Ishikawa (cell line): ENCODE measurements around the gene IKZF2.

ENCODE experiments used
- CEBPB ChIP-seq: IDR thresholded peaks from 2 replicates; pipeline ENCODE4 v1.6.1; 2012
- CREB1 ChIP-seq: IDR thresholded peaks from 2 replicates; pipeline ENCODE4 v1.6.1; 2012; ENCODE audit warnings: low read depth
- EP300 ChIP-seq: IDR thresholded peaks from 2 replicates; pipeline ENCODE4 v1.6.1; 2012; ENCODE audit warnings: borderline replicate concordance
- FOXM1 ChIP-seq: IDR thresholded peaks from 2 replicates; pipeline ENCODE4 v1.6.1; 2012; ENCODE audit warnings: low read depth, borderline replicate concordance
- MAX ChIP-seq: IDR thresholded peaks from 2 replicates; pipeline ENCODE4 v1.6.1; 2012
- NFIC ChIP-seq: IDR thresholded peaks from 2 replicates; pipeline ENCODE4 v1.6.1; 2012
- RAD21 ChIP-seq: IDR thresholded peaks from 2 replicates; pipeline ENCODE4 v1.6.1; 2012; ENCODE audit warnings: low read depth
- REST ChIP-seq: IDR thresholded peaks from 2 replicates; pipeline ENCODE4 v1.6.1; 2012; ENCODE audit warnings: low read depth, mild to moderate bottlenecking
- TAF1 ChIP-seq: IDR thresholded peaks from 2 replicates; pipeline ENCODE4 v1.6.1; 2012; ENCODE audit warnings: low read depth, mild to moderate bottlenecking
- TEAD4 ChIP-seq: IDR thresholded peaks from 2 replicates; pipeline ENCODE4 v1.6.1; 2012
- USF1 ChIP-seq: IDR thresholded peaks from 2 replicates; pipeline ENCODE4 v1.6.1; 2012
- ZBTB7A ChIP-seq: IDR thresholded peaks from 2 replicates; pipeline ENCODE4 v1.6.1; 2012; ENCODE audit warnings: low read depth

- no peak for TF ChIP-seq TEAD4
- no peak for TF ChIP-seq TAF1
- no peak for TF ChIP-seq NFIC
- TF ChIP-seq CREB1 = no peak
- TF ChIP-seq RAD21 = no peak
- no peak for TF ChIP-seq EP300
- no peak for TF ChIP-seq CEBPB
- no peak for TF ChIP-seq ZBTB7A
- no peak for TF ChIP-seq MAX
- TF ChIP-seq FOXM1 = no peak
- no peak for TF ChIP-seq USF1
- no peak for TF ChIP-seq REST
Measured at GRCh38 chr2:213148572-213149261, 2.7 kb downstream of the IKZF2 start.
